Activated CD8-positive, alpha-beta T cell treated with anti-CD3 and anti-CD28 coated beads for 36 hours (primary cell): ENCODE results near the gene SCPEP1. TPM values are rescaled to one million over a fixed set of nuclear protein-coding genes. Genes with fewer than 3 reads are reported as not detected.

Experiments
- ATAC-seq: fragments of 200-7000 bp; cut with Tn5 transposase; one replicate; pipeline ENCODE4 v1.10.0; 2021; ENCODE audit warnings: mild to moderate bottlenecking, moderate library complexity
- CTCF ChIA-PET: fragments of 350-600 bp; sonication (Branson Sonifier 250); formaldehyde crosslinking; loops from one replicate; lab custom pipeline; 2021; ENCODE audit warnings: antibody characterized with exemption; lab: Charles Lee
- POLR2A ChIA-PET: fragments of 350-600 bp; sonication (Branson Sonifier 250); formaldehyde crosslinking; loops from one replicate; lab custom pipeline; 2021; ENCODE audit warnings: antibody characterized with exemption; lab: Charles Lee
- DNase-seq: peaks from one replicate; pipeline ENCODE4 v3.0.0-alpha.2; 2020
- H3K27ac Mint-ChIP-seq: one replicate; pipeline ENCODE4 v1.8.0; 2021; ENCODE audit warnings: mild to moderate bottlenecking, mixed read lengths
- H3K27me3 Mint-ChIP-seq: one replicate; pipeline ENCODE4 v1.8.0; 2021; ENCODE audit warnings: mixed read lengths
- H3K36me3 Mint-ChIP-seq: one replicate; pipeline ENCODE4 v1.8.0; 2021; ENCODE audit warnings: low read depth, mixed read lengths
- H3K4me1 Mint-ChIP-seq: one replicate; pipeline ENCODE4 v1.8.0; 2021; ENCODE audit warnings: low read depth, mixed read lengths
- H3K4me3 Mint-ChIP-seq: one replicate; pipeline ENCODE4 v1.8.0; 2021; ENCODE audit warnings: mild to moderate bottlenecking, moderate library complexity, mixed read lengths
- H3K9me3 Mint-ChIP-seq: one replicate; pipeline ENCODE4 v1.8.0; 2021; ENCODE audit warnings: mixed read lengths
- intact Hi-C: fragments of 100-400 bp; cut with micrococcal nuclease; formaldehyde crosslinking; loops from one replicate; pipeline ENCODE4 v1.10.0; 2022
- total RNA-seq, 2 experiments: library from RNA; stranded (reverse); gene quantifications; one replicate each; pipeline ENCODE4 v1.2.3, GENCODE V29; 2021
- TF ChIP-seq, protein P1 (sequence below): fragments of 200-600 bp; IDR thresholded peaks from one replicate; pipeline ENCODE4 v1.8.0; 2022; ENCODE audit warnings: antibody characterized with exemption, mild to moderate bottlenecking

Gene SCPEP1
- total RNA-seq, 2 experiments from 2014 or later = 16.0 to 17.8 TPM

DNA sequence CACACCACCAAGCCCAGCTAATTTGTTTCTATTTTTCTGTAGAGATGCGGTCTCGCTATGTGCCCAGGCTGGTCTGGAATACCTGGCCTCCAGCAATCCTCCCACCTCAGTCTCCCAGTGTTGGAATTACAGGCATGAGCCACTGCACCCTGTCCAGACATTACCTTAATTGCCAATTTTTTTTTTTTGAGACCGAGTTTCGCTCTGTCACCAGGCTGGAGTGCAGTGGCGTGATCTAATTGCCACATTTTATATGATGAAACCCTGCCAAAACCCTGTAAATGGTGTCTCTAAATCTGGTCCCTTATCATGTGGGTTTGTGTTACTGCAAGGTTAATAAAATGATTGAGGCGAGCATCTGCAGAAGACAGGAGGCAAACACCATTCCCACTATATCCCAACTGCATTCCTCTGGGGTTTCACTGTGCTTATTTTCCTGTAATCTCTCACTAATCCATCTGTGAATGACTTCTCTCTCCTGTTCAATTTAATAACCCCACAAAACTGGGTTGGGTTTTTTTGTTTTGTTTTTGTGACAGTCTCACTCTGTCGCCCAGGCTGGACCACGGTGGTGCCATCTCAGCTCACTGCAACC, 44.7 kb upstream of the SCPEP1 start:
- ATAC-seq (no peak), DNase-seq (no peak)
- ChIA-PET POLR2A (interaction anchor here (0.6 to 0.7 kb wide), 2 partner anchors 54 to 55 kb away, joined by 3 read pairs; no protein-coding TSS in a partner anchor), CTCF (interaction anchor here (0.6 to 1.4 kb wide), 3 partner anchors 39 to 113 kb away, joined by 3 to 4 read pairs (median 3); no protein-coding TSS in a partner anchor)
- Mint-ChIP-seq H3K27ac (no peak overlapping the region), H3K4me1 (peaks cover 12% of the 10 kb centered on the region), H3K36me3 (peaks cover 32% of the 10 kb centered on the region), H3K4me3 (no peak overlapping the region), H3K27me3 (no peaks in the 10 kb centered on the region), H3K9me3 (peaks cover 12% of the 10 kb centered on the region)
- intact Hi-C loops = no loop called here
- TF ChIP-seq, protein P1, sequence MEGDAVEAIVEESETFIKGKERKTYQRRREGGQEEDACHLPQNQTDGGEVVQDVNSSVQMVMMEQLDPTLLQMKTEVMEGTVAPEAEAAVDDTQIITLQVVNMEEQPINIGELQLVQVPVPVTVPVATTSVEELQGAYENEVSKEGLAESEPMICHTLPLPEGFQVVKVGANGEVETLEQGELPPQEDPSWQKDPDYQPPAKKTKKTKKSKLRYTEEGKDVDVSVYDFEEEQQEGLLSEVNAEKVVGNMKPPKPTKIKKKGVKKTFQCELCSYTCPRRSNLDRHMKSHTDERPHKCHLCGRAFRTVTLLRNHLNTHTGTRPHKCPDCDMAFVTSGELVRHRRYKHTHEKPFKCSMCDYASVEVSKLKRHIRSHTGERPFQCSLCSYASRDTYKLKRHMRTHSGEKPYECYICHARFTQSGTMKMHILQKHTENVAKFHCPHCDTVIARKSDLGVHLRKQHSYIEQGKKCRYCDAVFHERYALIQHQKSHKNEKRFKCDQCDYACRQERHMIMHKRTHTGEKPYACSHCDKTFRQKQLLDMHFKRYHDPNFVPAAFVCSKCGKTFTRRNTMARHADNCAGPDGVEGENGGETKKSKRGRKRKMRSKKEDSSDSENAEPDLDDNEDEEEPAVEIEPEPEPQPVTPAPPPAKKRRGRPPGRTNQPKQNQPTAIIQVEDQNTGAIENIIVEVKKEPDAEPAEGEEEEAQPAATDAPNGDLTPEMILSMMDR = no peak

DNA sequence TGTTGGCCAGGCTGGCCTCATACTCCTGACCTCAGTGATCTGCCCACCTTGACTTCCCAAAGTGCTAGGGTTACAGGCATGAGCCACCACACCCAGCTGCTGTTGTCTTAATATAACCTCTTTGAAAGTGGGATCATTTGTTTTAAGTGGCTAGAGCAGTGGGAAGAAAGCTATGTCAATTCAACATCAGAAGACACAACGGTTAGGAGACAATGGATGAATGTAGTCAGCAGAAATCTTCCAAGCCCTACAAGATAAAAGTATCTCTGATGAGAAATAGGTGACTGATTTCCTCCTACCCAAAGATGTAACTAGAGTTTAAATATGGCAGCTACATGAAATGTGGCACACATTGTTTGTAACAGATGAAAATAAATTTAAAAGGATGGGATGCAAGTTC, 44.1 kb upstream of the SCPEP1 start:
- DNase-seq (no peak), ATAC-seq (no peak)
- intact Hi-C loops = no loop called here
- Mint-ChIP-seq H3K36me3 (peaks cover 38% of the 10 kb centered on the region), H3K4me1 (peaks cover 14% of the 10 kb centered on the region), H3K27ac (no peak overlapping the region), H3K9me3 (peaks cover 12% of the 10 kb centered on the region), H3K4me3 (no peak overlapping the region), H3K27me3 (no peaks in the 10 kb centered on the region)
- ChIA-PET CTCF (interaction anchor here (0.6 to 1.4 kb wide), 2 partner anchors 40 to 43 kb away, joined by 3 read pairs; no protein-coding TSS in a partner anchor), POLR2A (no interaction called here)
- TF ChIP-seq, protein P1 = no peak

- peaks cover 41% of the 10 kb centered on the region for H3K36me3 Mint-ChIP-seq
- DNase-seq = peak; percentile 45
- intact Hi-C loops = no loop called here
Observed at GRCh38 chr17:56934280-56934679, 43.7 kb upstream of the SCPEP1 start.

GRCh38 chr17:56935461-56935860, 42.5 kb upstream of the SCPEP1 start:
- TF ChIP-seq, protein P1 = no peak
- H3K27ac Mint-ChIP-seq = no peak overlapping the region
- H3K36me3 Mint-ChIP-seq = peaks cover 41% of the 10 kb centered on the region
- ATAC-seq (no peak), DNase-seq (no peak)
- no peak overlapping the region for H3K4me3 Mint-ChIP-seq
- ChIA-PET CTCF (interaction anchor here (1.2 kb wide), 3 partner anchors 21 to 112 kb away, joined by 3 read pairs; partner anchors contain the start of gene TRIM25), POLR2A (interaction anchor here (1.2 kb wide), 1 partner anchor 42 kb away, joined by 3 read pairs; no protein-coding TSS in a partner anchor)
- H3K27me3 Mint-ChIP-seq = no peaks in the 10 kb centered on the region
- H3K4me1 Mint-ChIP-seq = peaks cover 16% of the 10 kb centered on the region
- intact Hi-C loops = no loop called here
- H3K9me3 Mint-ChIP-seq = peaks cover 8% of the 10 kb centered on the region

More at GRCh38 chr17:56934280-56934679, 43.7 kb upstream of the SCPEP1 start:
- peak; percentile 79 for ATAC-seq
- Mint-ChIP-seq H3K27me3 (no peaks in the 10 kb centered on the region), H3K4me1 (peaks cover 14% of the 10 kb centered on the region), H3K4me3 (no peak overlapping the region), H3K9me3 (peaks cover 12% of the 10 kb centered on the region), H3K27ac (no peak overlapping the region)
- POLR2A ChIA-PET = no interaction called here
- TF ChIP-seq, protein P1 = no peak
- CTCF ChIA-PET = interaction anchor here (1.4 kb wide), 1 partner anchor 40 kb away, joined by 3 read pairs; no protein-coding TSS in a partner anchor

DNA sequence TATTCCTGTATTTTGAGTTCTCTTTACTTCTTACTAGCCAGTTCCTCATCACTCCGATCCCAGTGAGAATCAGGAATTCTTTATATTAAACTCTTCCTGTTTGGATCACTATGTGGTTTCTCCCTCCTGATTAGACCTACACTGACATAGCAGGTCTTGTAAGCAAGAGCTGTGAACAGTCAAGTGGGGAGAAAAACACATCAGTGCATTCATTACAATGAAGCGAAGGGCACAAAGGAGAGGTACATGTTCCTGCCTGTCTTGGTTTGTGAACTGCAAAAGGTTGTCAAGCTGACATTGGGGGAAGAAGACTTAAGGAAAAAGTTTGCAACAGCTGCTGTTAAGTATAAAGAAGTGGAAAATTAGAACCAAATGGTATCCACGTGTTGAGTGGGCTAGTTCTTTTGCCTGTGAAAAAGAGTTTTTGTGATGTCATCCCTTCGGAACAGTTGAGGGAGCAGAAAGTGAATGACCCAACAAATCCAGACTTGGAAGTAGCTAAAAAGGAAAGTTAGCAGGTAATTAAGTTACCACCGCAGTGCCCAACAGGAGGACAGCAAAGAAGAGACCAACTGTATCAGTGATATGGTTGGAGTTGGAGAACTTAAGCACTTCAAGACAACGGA, 41.1 kb upstream of the SCPEP1 start:
- Mint-ChIP-seq H3K4me1 (peaks cover 16% of the 10 kb centered on the region), H3K36me3 (peaks cover 42% of the 10 kb centered on the region), H3K27me3 (no peaks in the 10 kb centered on the region), H3K4me3 (no peak overlapping the region), H3K27ac (no peak overlapping the region), H3K9me3 (no peaks in the 10 kb centered on the region)
- TF ChIP-seq, protein P1 = no peak
- intact Hi-C loops = no loop called here
- no peak for ATAC-seq
- POLR2A ChIA-PET = interaction anchor here (1.2 to 1.3 kb wide), 2 partner anchors 23 to 43 kb away, joined by 3 to 4 read pairs; partner anchors contain the start of gene TRIM25
- CTCF ChIA-PET = interaction anchor here (1.2 to 1.6 kb wide), 4 partner anchors 23 to 117 kb away, joined by 3 to 8 read pairs (median 3); partner anchors contain the start of gene TRIM25
- DNase-seq = no peak
